DMS53 treated with DMSO at 0.1 percent for 48 hours (cell line): ENCODE measurements around the gene MAGEB16.

Experiments used
- DNase-seq: peaks from one replicate; lab custom pipeline; 2025; ENCODE audit not compliant: unreplicated experiment; lab: John Stamatoyannopoulos, UW

MAGEB16 gene

GRCh38 chrX:35798042-35798441 lies at the start of gene MAGEB16:
Gene MAGEB16, plus strand, starts transcription at chrX:35798342. Its CDS starts 3,855 bp downstream, at chrX:35802197.
- no peak for DNase-seq

- no peak for DNase-seq
These were observed 24.1 kb upstream of the MAGEB16 start for GRCh38 chrX:35773958-35774564.

DNA sequence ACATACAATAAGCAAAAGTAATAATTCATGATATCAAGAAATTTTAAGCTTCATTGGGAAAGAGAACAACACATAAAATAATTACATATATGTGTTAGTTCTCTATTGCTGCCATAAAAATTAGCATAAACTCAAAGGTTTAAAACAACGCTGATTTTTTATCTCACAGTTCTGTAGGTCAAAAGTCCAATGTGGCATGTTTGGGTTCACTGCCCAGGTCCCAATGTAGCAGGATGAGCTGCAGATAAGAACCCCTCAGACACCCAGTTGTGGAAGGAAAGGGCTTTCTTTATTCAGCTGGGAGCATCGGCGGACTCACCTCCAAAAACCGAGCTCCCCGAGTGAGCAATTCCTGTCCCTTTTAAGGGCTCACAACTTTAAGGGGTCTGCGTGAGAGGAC lies 13.1 kb upstream of the MAGEB16 start:
- DNase-seq = no peak

DNA sequence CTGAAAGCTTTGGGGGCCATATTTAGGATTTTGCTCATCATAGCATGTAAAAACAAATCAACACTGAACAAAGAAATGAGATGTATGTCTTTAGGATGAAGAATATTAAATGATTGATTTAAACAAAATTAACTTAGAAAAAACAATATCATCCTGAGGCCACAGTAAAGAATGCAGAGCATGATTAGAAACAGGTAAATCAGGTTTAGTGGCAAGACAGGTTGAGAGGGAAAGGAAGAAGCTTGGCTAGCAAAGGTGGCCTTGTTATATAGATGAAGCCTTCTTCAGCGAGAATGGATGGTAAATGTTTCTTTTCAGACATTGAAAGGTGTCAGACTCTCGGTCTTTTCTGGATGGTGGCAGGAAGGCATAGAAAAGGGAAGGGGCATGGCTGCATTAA lies 11.9 kb upstream of the MAGEB16 start:
- peak; percentile 8 for DNase-seq

- no peak for DNase-seq
These were observed 10.3 kb upstream of the MAGEB16 start for GRCh38 chrX:35787867-35788266.

DNA sequence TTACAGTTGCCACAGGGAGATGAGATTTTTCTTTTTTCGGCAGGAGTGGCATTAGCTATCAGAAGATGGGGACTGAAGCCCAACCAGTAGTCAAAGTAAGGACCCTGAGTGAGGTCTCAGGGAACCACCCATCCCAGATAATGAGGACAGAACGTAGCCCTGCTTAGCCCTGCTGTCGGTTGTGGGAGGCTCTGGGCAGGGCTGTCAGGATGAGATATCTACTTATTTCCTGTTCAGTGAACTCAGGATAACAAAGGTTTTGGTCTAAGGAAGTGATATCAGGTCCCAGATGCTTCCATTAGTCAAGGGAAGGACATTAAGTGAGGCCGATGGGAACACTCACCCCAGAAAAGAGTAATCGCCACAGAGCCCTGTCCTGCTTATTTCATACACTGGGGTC lies 2.3 kb downstream of the MAGEB16 start:
- DNase-seq = no peak

GRCh38 chrX:35809781-35810180 lies 11.6 kb downstream of the MAGEB16 start:
- DNase-seq = no peak

GRCh38 chrX:35819241-35819640 lies 21.1 kb downstream of the MAGEB16 start:
- DNase-seq = no peak

DNA sequence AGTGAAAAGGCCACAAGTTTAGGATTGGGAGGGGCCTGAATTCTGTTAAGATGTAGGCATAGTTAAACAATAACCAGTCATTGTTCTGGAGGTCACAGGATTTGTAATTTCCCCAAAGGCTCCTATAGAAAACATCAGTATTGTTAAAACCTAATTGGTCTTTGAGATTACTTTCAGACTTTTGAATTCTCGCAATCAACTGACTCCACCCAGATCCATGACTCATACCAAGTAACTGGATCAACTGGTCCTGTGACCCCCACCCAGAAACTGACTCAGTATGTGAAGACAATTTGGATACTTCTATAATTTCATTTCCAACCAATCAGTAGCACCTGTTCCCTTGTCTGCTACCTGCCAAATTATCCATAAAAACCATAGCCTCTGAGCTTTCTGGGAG lies 28.4 kb downstream of the MAGEB16 start:
- no peak for DNase-seq

GRCh38 chrX:35829501-35829900 lies 31.4 kb downstream of the MAGEB16 start:
- DNase-seq = no peak

GRCh38 chrX:35841872-35842271 lies 43.7 kb downstream of the MAGEB16 start:
- DNase-seq = peak; percentile 38

DNA sequence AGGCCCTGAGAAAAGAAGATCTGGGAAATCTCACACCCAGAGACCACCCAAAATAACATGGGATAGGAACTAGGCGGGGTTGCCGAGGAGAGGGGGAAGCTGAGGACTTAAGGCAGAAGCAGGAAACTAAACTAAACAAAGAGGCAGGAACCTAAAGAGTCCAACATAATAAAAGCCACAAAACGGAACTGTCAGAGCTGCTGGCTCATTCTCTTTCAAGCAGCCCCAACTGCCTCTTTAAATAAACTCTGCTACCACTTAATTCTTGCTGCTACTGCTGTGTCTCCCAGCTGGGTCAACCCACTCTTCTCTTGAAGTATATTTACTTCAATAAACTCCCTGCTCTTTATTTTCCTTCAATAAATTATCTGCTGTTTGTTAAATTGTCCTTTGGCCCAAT lies 44.5 kb downstream of the MAGEB16 start:
- no peak for DNase-seq

- no peak for DNase-seq
These were observed 49.6 kb downstream of the MAGEB16 start for GRCh38 chrX:35847736-35848135.
